Fibroblast of lung (primary cell): Measurements from ENCODE around the gene CCDC102A. TPM values are rescaled to one million over a fixed set of nuclear protein-coding genes. Genes with fewer than 3 reads are reported as not detected.

Source experiments
- DNase-seq, 2 donors: peaks; one replicate each; pipeline versions ENCODE4 v3.0.0 to v3.0.0-alpha.2; 2010; ENCODE audit warnings: low read depth in 2 of 2
- H2AFZ ChIP-seq: 2 replicates; pipeline ENCODE4 v1.5.1; 2012; ENCODE audit warnings: low read length, control low read depth, inconsistent platforms
- H3K27ac ChIP-seq: 2 replicates; pipeline ENCODE4 v1.5.1; 2011; ENCODE audit warnings: low read length, control low read depth; ENCODE audit not compliant: insufficient read depth
- H3K27me3 ChIP-seq: 2 replicates; pipeline ENCODE4 v1.5.1; 2011; ENCODE audit warnings: mild to moderate bottlenecking, low read length; ENCODE audit not compliant: control insufficient read depth, insufficient read depth
- H3K36me3 ChIP-seq: 2 replicates; pipeline ENCODE4 v1.5.1; 2011; ENCODE audit warnings: low read length; ENCODE audit not compliant: control insufficient read depth, insufficient read depth
- H3K4me1 ChIP-seq: 2 replicates; pipeline ENCODE4 v1.5.1; 2011; ENCODE audit warnings: low read length; ENCODE audit not compliant: control insufficient read depth, insufficient read depth; ENCODE audit errors: extremely low read depth
- H3K4me2 ChIP-seq: 2 replicates; pipeline ENCODE4 v1.5.1; 2011; ENCODE audit warnings: low read length, control low read depth; ENCODE audit not compliant: insufficient read depth; ENCODE audit errors: extremely low read depth
- H3K4me3 ChIP-seq, 4 experiments: fragments of 200-600 bp in 1 of 4; sonication (generic) in 1 of 4; replicated peaks in 1 of 4; 2 replicates each; pipeline ENCODE4 v1.5.1; 2011 to 2016; ENCODE audit warnings: low read length in 4 of 4, low read depth in 3 of 4, mild to moderate bottlenecking in 3 of 4, control low read depth in 2 of 4, inconsistent platforms in 1 of 4, mixed read lengths in 1 of 4; ENCODE audit not compliant: insufficient read depth in 1 of 4; ENCODE audit errors: control extremely low read depth in 1 of 4
- H3K79me2 ChIP-seq: 2 replicates; pipeline ENCODE4 v1.5.1; 2012; ENCODE audit warnings: mild to moderate bottlenecking, low read length, inconsistent platforms; ENCODE audit not compliant: control insufficient read depth, insufficient read depth
- H3K9ac ChIP-seq: 2 replicates; pipeline ENCODE4 v1.5.1; 2011; ENCODE audit warnings: mild to moderate bottlenecking, low read length, control low read depth; ENCODE audit not compliant: insufficient read depth
- H3K9me3 ChIP-seq: 2 replicates; pipeline ENCODE4 v1.5.1; 2012; ENCODE audit warnings: low read depth, low read length; ENCODE audit not compliant: control insufficient read depth, insufficient read depth
- H4K20me1 ChIP-seq: 2 replicates; pipeline ENCODE4 v1.5.1; 2011; ENCODE audit warnings: low read length; ENCODE audit not compliant: control insufficient read depth, insufficient read depth; ENCODE audit errors: extremely low read depth
- CTCF ChIP-seq, 2 donors: IDR thresholded peaks in 1 of 2; conservative IDR thresholded peaks in 1 of 2; 1 replicate in 1 of 2; 2 replicates in 1 of 2; pipeline ENCODE4 v1.5.1; 2011 to 2012; ENCODE audit warnings: low read length in 2 of 2, control low read depth in 1 of 2, inconsistent platforms in 1 of 2, low read depth in 1 of 2, mild to moderate bottlenecking in 1 of 2
- EZH2 ChIP-seq: IDR thresholded peaks from 2 replicates; pipeline ENCODE4 v1.5.1; 2012; ENCODE audit warnings: low read length, control low read depth, mild to moderate bottlenecking; ENCODE audit errors: missing control alignments
- polyA plus RNA-seq, 2 donors: library from polyadenylated mRNA; depleted of rRNA in 1 of 2; stranded (reverse) in 1 of 2; unstranded in 1 of 2; fragments of >200 nt; gene quantifications; 2 replicates each; pipeline ENCODE4 v1.2.1, GENCODE V29; 2011 to 2012; ENCODE audit warnings: missing spikeins in 1 of 2
- total RNA-seq: library from RNA; depleted of rRNA; stranded (reverse); fragments of >200 nt; gene quantifications from 2 replicates; pipeline ENCODE4 v1.2.1, GENCODE V29; 2014

Gene CCDC102A
- total and polyA plus RNA-seq, 2 donors (not counting 1 experiment from before 2014, with no cell fraction given) = 7.1 to 16.7 TPM

GRCh38 chr16:57537581-57538234 is 1.3 kb upstream of the CCDC102A start:
- no peaks in the 10 kb centered on the region for H3K27me3 ChIP-seq
- no peak overlapping the region for H3K27ac ChIP-seq
- no peaks in the 10 kb centered on the region for H3K9me3 ChIP-seq
- no peak overlapping the region for H3K4me2 ChIP-seq
- H3K9ac ChIP-seq = no peak overlapping the region
- H2AFZ ChIP-seq = no peak overlapping the region
- no peaks in the 10 kb centered on the region for H3K36me3 ChIP-seq
- H3K4me1 ChIP-seq = peaks cover 13% of the 10 kb centered on the region
- H3K79me2 ChIP-seq = no peaks in the 10 kb centered on the region
- H4K20me1 ChIP-seq = no peaks in the 10 kb centered on the region
- H3K4me3 ChIP-seq = no peak overlapping the region
- DNase-seq = no peak
- no peak for TF ChIP-seq EZH2
- no peak for TF ChIP-seq CTCF (conservative IDR thresholded peaks at IDR 0.05 in 1 of 2, IDR thresholded peaks at IDR 0.05 in 1 of 2; ENCODE audit: low read depth in 1 of 2, low read length in 2 of 2)

DNA sequence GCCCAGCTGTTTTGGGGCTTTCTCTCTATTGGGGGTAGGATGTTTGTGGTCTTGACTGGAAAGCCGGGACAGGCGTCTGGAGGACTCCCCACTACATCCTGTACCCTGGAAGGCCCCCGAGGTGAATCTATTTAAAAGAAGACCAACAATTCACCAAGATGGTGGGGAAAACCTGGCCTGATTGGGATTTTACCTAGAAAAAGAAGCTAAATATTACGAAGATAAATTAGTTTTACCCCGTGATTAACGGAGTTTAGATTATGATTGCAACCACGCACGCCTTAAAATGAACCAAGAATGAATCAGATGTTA is 779 bp upstream of the CCDC102A start:
- Histone ChIP-seq H3K36me3 (no peaks in the 10 kb centered on the region), H3K27me3 (no peaks in the 10 kb centered on the region), H3K9ac (no peak overlapping the region), H3K4me2 (peak overlapping the region; percentile 87), H3K79me2 (no peaks in the 10 kb centered on the region), H4K20me1 (no peaks in the 10 kb centered on the region), H3K4me3 (peak overlapping the region; percentile 60 to 91 (median 64)), H2AFZ (no peak overlapping the region), H3K4me1 (peaks cover 13% of the 10 kb centered on the region), H3K27ac (no peak overlapping the region), H3K9me3 (no peaks in the 10 kb centered on the region)
- TF ChIP-seq CTCF (conservative IDR thresholded peaks at IDR 0.05 in 1 of 2, IDR thresholded peaks at IDR 0.05 in 1 of 2; ENCODE audit: low read depth in 1 of 2, low read length in 2 of 2) (no peak), EZH2 (no peak)
- DNase-seq = peak in 1 of 2 donors; percentile 8

GRCh38 chr16:57535680-57536305 is 578 bp downstream of the CCDC102A start:
- peak overlapping the region; percentile 83 to 91 (median 88) for H3K4me3 ChIP-seq
- H4K20me1 ChIP-seq = no peaks in the 10 kb centered on the region
- peak overlapping the region; percentile 93 for H2AFZ ChIP-seq
- peak overlapping the region; percentile 65 for H3K9ac ChIP-seq
- no peaks in the 10 kb centered on the region for H3K79me2 ChIP-seq
- no peaks in the 10 kb centered on the region for H3K36me3 ChIP-seq
- H3K4me2 ChIP-seq = peak overlapping the region; percentile 79
- H3K27ac ChIP-seq = peak overlapping the region; percentile 50
- H3K4me1 ChIP-seq = peaks cover 13% of the 10 kb centered on the region
- H3K27me3 ChIP-seq = no peaks in the 10 kb centered on the region
- H3K9me3 ChIP-seq = no peaks in the 10 kb centered on the region
- DNase-seq = peak; percentile 88 to 90
- TF ChIP-seq CTCF (conservative IDR thresholded peaks at IDR 0.05 in 1 of 2, IDR thresholded peaks at IDR 0.05 in 1 of 2; ENCODE audit: low read depth in 1 of 2, low read length in 2 of 2) (no peak), EZH2 (no peak)
